ENCODE data around the gene CACNA1S. TPM values are rescaled to one million over a fixed set of nuclear protein-coding genes. Genes with fewer than 3 reads are reported as not detected.

The CACNA1S gene
- total and polyA plus RNA-seq, 2 of the 13 experiments (the other 11 are each of a cell fraction or from before 2014, with no cell fraction given), result not detected

GRCh38 chr1:200998323-200998722, 113.9 kb downstream of the CACNA1S start (continued):
- no peak for TF ChIP-seq SNAI1 (CRISPR knock-in tag; IDR thresholded peaks at IDR 0.05; ENCODE audit: borderline replicate concordance)
- TF ChIP-seq, protein P1, sequence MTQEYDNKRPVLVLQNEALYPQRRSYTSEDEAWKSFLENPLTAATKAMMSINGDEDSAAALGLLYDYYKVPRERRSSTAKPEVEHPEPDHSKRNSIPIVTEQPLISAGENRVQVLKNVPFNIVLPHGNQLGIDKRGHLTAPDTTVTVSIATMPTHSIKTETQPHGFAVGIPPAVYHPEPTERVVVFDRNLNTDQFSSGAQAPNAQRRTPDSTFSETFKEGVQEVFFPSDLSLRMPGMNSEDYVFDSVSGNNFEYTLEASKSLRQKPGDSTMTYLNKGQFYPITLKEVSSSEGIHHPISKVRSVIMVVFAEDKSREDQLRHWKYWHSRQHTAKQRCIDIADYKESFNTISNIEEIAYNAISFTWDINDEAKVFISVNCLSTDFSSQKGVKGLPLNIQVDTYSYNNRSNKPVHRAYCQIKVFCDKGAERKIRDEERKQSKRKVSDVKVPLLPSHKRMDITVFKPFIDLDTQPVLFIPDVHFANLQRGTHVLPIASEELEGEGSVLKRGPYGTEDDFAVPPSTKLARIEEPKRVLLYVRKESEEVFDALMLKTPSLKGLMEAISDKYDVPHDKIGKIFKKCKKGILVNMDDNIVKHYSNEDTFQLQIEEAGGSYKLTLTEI (CRISPR knock-in tag; conservative IDR thresholded peaks at IDR 0.05), result no peak
- no peak for TF ChIP-seq ZNF772 (CRISPR knock-in tag; IDR thresholded peaks at IDR 0.05)
- no peak for TF ChIP-seq POLR2A (IDR thresholded peaks at IDR 0.05; ENCODE audit: insufficient read depth in 1 of 2, low read depth in 2 of 2, low read length in 2 of 2)
- TF ChIP-seq CCDC6 (CRISPR knock-in tag; IDR thresholded peaks at IDR 0.05), result no peak
- no peak for TF ChIP-seq ZSCAN21 (CRISPR knock-in tag; IDR thresholded peaks at IDR 0.05; ENCODE audit: borderline replicate concordance)
- TF ChIP-seq, protein P2, sequence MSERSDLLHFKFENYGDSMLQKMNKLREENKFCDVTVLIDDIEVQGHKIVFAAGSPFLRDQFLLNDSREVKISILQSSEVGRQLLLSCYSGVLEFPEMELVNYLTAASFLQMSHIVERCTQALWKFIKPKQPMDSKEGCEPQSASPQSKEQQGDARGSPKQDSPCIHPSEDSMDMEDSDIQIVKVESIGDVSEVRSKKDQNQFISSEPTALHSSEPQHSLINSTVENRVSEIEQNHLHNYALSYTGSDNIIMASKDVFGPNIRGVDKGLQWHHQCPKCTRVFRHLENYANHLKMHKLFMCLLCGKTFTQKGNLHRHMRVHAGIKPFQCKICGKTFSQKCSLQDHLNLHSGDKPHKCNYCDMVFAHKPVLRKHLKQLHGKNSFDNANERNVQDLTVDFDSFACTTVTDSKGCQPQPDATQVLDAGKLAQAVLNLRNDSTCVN (CRISPR knock-in tag; IDR thresholded peaks at IDR 0.05; ENCODE audit: borderline replicate concordance), result no peak
- TF ChIP-seq MTA3 (CRISPR knock-in tag; IDR thresholded peaks at IDR 0.05), result no peak
- no peak for TF ChIP-seq ZNF652 (CRISPR knock-in tag; IDR thresholded peaks at IDR 0.05; ENCODE audit: borderline replicate concordance, low read depth)

DNA sequence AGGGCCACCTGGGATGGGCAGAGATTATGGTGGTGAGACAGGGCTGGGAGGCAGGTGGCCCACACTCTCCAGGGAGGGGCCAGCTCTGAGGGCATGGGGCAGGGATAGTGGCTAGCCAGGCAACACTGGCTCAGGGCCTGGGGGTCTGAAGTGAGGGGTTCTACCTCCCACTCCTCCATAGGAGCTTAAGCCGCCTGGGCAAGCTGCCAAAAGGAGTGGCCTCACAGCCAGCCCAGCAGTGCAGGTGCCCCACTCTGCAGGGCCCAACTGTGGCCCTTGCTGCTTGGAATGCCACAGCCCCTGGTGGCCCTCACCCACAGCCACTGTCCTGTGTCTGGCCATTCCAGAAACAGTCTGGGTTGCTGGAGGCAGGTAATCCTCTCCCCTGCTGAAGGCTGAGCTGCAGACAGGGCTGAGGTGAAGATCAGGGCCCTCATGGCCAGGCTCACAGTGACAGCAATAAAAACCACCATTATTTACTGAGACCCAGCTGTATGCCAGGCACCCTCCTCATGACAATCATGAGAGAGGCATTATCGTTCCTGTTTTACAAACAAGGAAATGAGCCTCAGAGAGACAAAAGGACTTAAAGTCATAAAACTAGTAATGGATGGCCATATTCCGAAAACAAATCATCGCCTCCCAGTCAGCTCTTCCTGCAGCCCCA, 119.7 kb downstream of the CACNA1S start:
- Histone ChIP-seq H3K4me1 (ENCODE audit: insufficient read depth, low read length) (no peaks in the 10 kb centered on the region), H3K9ac (ENCODE audit: insufficient read depth, low read depth, low read length) (no peak overlapping the region), H3K4me2 (ENCODE audit: low read depth, low read length) (no peak overlapping the region), H3K27ac (ENCODE audit: extremely low read length, insufficient read depth, low read length) (no peak overlapping the region), H2AFZ (ENCODE audit: low read length) (no peak overlapping the region), H3K9me3 (ENCODE audit: low read length) (no peaks in the 10 kb centered on the region), H3K79me2 (ENCODE audit: insufficient read depth, low read length) (no peaks in the 10 kb centered on the region), H3K27me3 (ENCODE audit: control insufficient read depth in 1 of 2, insufficient read depth in 2 of 2, low read length in 2 of 2) (no peaks in the 10 kb centered on the region), H3K4me3 (replicated peaks in 1 of 3; ENCODE audit: insufficient read depth in 1 of 3, low read depth in 2 of 3, low read length in 3 of 3) (no peak overlapping the region), H4K20me1 (ENCODE audit: insufficient read depth, low read length) (no peaks in the 10 kb centered on the region), H3K36me3 (replicated peaks in 1 of 2; ENCODE audit: control insufficient read depth in 1 of 2, insufficient read depth in 2 of 2, low read length in 2 of 2) (no peaks in the 10 kb centered on the region)
- in situ Hi-C loops (cut with HindIII; ENCODE audit: extremely low pct_ligation_motif_present, low pct_unique_long_range_greater_than_20kb) (no loop called here), intact Hi-C loops (cut with micrococcal nuclease; ENCODE audit: unreplicated experiment) (no loop called here)
- no peak for DNase-seq (ENCODE audit: low spot score)
- WGBS (ENCODE audit: low lambda C conversion rate), result 45% methylated on average over 4 of the region's 4 CpGs
- ChIA-PET CTCF (ENCODE audit: low intra/inter-chr PET ratio, low total read pairs) (no interaction called here), POLR2A (no interaction called here)
- no peak for FAIRE-seq
- BruUV-seq (replicated peaks), result no TSS peak
- ATAC-seq, result no peak
- TF ChIP-seq SMC3 (IDR thresholded peaks at IDR 0.05; ENCODE audit: low read length), result no peak
- no peak for TF ChIP-seq ZNF749 (CRISPR knock-in tag; IDR thresholded peaks at IDR 0.05; ENCODE audit: borderline replicate concordance)
- no peak for TF ChIP-seq MED13 (CRISPR knock-in tag; IDR thresholded peaks at IDR 0.05)
- no peak for TF ChIP-seq ZNF263 (CRISPR knock-in tag; IDR thresholded peaks at IDR 0.05)
- no peak for TF ChIP-seq HNRNPH1 (optimal IDR thresholded peaks at IDR 0.05; ENCODE audit: low read depth, low read length)
- TF ChIP-seq KMT2A (CRISPR knock-in tag; IDR thresholded peaks at IDR 0.05), result no peak
- TF ChIP-seq MXD4 (CRISPR knock-in tag; IDR thresholded peaks at IDR 0.05), result no peak
- no peak for TF ChIP-seq FOXC1 (CRISPR knock-in tag; IDR thresholded peaks at IDR 0.05; ENCODE audit: borderline replicate concordance)
- TF ChIP-seq ZNF75D (CRISPR knock-in tag; IDR thresholded peaks at IDR 0.05; ENCODE audit: borderline replicate concordance), result no peak
- TF ChIP-seq ZSCAN29 (CRISPR knock-in tag; conservative IDR thresholded peaks at IDR 0.05), result no peak
- TF ChIP-seq CTCF (CRISPR knock-in tag; IDR thresholded peaks at IDR 0.05), result no peak
